GM21786 (cell line): ENCODE data around the gene LIAS.
"Not testable (repeated sequence)": the region's sequence is repeated elsewhere in the genome, so short reads cannot be mapped to it uniquely, and the experiment has no call there.

Source experiments
- ATAC-seq: cut with Tn5 transposase; IDR thresholded peaks from one replicate; pipeline ENCODE4 v1.9.1; 2021; ENCODE audit not compliant: unreplicated experiment

The LIAS gene

GRCh38 chr4:39452860-39453587, 5.8 kb upstream of the LIAS start:
- no peak for ATAC-seq

GRCh38 chr4:39453738-39454137, 5.1 kb upstream of the LIAS start:
- no peak for ATAC-seq

GRCh38 chr4:39455486-39455885, 3.4 kb upstream of the LIAS start:
- ATAC-seq = no peak

- no peak for ATAC-seq
These were observed 1.7 kb upstream of the LIAS start for GRCh38 chr4:39456946-39457763.

GRCh38 chr4:39458161-39458504, 723 bp upstream of the LIAS start:
- ATAC-seq = not testable (repeated sequence)

GRCh38 chr4:39464886-39465501, 6.1 kb downstream of the LIAS start:
- ATAC-seq = no peak

GRCh38 chr4:39466747-39467146, 7.9 kb downstream of the LIAS start:
- ATAC-seq = no peak

GRCh38 chr4:39467464-39467863, 8.6 kb downstream of the LIAS start:
- ATAC-seq = no peak

- peak; percentile 90 for ATAC-seq
These were observed 10.7 kb downstream of the LIAS start for GRCh38 chr4:39469429-39470077.

- no peak for ATAC-seq
These were observed 11.5 kb downstream of the LIAS start for GRCh38 chr4:39470402-39470801.

- ATAC-seq = no peak
These were observed 13.5 kb downstream of the LIAS start for GRCh38 chr4:39472396-39472795.

- ATAC-seq = no peak
These were observed 17.5 kb downstream of the LIAS start for GRCh38 chr4:39476187-39476895.

- no peak for ATAC-seq
These were observed 21.4 kb downstream of the LIAS start for GRCh38 chr4:39480251-39480650.

- no peak for ATAC-seq
These were observed 22.2 kb downstream of the LIAS start for GRCh38 chr4:39480902-39481695.

GRCh38 chr4:39484582-39485272, 25.9 kb downstream of the LIAS start:
- no peak for ATAC-seq

GRCh38 chr4:39486221-39486804, 27.5 kb downstream of the LIAS start:
- ATAC-seq = no peak

- no peak for ATAC-seq
These were observed 31.5 kb downstream of the LIAS start for GRCh38 chr4:39490322-39490721.

GRCh38 chr4:39494354-39494753, 35.5 kb downstream of the LIAS start:
- no peak for ATAC-seq
